Measurements from ENCODE around the gene ELL. TPM values are rescaled to one million over a fixed set of nuclear protein-coding genes. Genes with fewer than 3 reads are reported as not detected.

Gene ELL
- total RNA-seq, 1 donor from 2014 or later: 23.6 TPM

DNA sequence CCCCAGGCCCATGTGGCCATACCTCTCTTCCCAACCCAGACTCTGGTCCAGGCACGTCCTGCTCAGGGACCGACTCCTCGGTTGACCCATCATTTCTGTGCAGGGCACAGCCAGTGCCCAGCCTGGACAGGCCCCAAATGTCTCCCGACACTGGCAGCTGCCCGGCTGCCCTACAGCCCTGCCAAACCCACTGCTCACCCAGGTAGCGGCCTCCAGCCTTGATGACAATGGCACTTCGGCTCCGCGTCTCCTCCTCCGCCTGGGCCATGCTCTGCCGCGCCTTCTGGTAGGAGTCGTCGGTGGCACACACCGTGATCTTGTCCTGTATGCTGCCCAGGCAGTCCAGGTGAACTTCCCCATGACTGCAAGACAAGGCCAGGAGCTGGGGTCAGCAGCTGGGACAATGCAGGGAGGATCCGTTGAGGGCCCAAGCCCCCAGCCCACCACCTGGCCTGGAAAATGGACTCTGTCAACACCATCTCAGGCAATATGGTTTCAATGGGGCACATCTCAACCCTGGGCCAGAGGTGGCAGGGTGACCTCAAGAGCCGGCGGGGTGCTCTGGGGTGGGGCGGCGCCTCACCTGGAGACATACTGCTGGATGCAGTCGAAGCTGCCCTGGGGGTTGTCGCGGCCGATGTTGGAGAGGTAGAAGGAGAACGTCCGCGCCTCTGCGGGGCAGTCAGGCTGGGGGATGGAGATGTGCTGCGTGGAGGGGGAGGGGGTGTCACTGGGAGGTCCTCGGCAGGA lies 56.5 kb downstream of the ELL start:
- Mint-ChIP-seq H3K4me1 (ENCODE audit: low read depth) (peaks cover 17% of the 10 kb centered on the region), H3K27ac (no peak overlapping the region), H3K4me3 (no peak overlapping the region), H3K27me3 (ENCODE audit: insufficient read depth) (no peaks in the 10 kb centered on the region), H3K36me3 (ENCODE audit: low read depth) (peaks cover 14% of the 10 kb centered on the region), H3K9me3 (no peaks in the 10 kb centered on the region)
- DNase-seq (ENCODE audit: low spot score): no peak
- intact Hi-C loops (cut with micrococcal nuclease): loop anchor here (5.0 kb wide), 1 partner anchor 107 kb away; the partner anchor contains the start of gene UBA52

- Mint-ChIP-seq H3K9me3 (no peaks in the 10 kb centered on the region), H3K4me1 (ENCODE audit: low read depth) (peaks cover 17% of the 10 kb centered on the region), H3K27ac (peak overlapping the region; percentile 34), H3K4me3 (no peak overlapping the region), H3K27me3 (ENCODE audit: insufficient read depth) (no peaks in the 10 kb centered on the region), H3K36me3 (ENCODE audit: low read depth) (peaks cover 14% of the 10 kb centered on the region)
- intact Hi-C loops (cut with micrococcal nuclease): loop anchor here (5.0 kb wide), 1 partner anchor 108 kb away; the partner anchor contains the start of gene UBA52
- no peak for DNase-seq (ENCODE audit: low spot score)
Observed at GRCh38 chr19:18464646-18465045, 57.2 kb downstream of the ELL start.

DNA sequence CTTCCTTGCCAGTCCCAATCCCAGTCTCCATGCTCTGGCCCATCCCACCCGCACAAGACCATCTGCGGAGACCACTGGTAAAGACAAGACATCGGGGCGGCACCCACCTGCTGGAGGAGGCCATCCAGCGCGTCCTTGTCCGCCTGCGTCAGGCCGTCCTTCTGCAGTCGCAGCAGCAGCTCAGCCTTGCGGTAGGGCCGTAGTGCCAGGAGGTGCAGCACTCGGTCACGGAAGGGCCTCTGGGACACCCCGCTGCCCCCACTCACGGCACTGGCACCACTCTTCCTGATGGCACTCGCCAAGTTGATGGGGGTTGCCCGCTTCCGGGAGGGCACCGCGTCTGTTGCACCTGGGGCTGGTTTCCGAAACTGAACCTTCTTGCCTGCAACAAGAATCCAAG lies 60.4 kb downstream of the ELL start:
- Mint-ChIP-seq H3K4me1 (ENCODE audit: low read depth) (peaks cover 11% of the 10 kb centered on the region), H3K4me3 (no peak overlapping the region), H3K9me3 (no peaks in the 10 kb centered on the region), H3K27me3 (ENCODE audit: insufficient read depth) (no peaks in the 10 kb centered on the region), H3K27ac (no peak overlapping the region), H3K36me3 (ENCODE audit: low read depth) (peaks cover 14% of the 10 kb centered on the region)
- intact Hi-C loops (cut with micrococcal nuclease): no loop called here
- no peak for DNase-seq (ENCODE audit: low spot score)

DNA sequence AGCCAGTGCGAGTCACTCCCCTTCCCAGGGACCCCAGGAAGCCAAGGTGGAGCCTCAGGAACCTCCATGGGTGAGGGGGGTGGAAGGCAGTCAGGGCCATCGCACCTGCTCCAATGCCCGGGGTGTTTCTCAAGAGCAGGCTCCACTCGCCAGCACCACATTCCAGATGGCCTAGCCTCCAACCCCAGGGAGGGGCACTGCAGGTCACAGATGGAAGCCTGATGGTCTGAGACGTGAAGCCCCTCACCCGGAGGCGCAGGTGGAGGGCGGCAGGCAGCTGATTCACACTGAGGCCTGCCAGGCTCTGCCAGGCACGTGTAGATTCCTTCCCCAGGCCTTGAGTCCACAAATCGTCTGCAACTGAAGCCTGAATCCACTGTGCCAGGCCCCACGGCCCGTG lies 61.0 kb downstream of the ELL start:
- Mint-ChIP-seq H3K27me3 (ENCODE audit: insufficient read depth) (no peaks in the 10 kb centered on the region), H3K4me1 (ENCODE audit: low read depth) (peaks cover 11% of the 10 kb centered on the region), H3K36me3 (ENCODE audit: low read depth) (peaks cover 17% of the 10 kb centered on the region), H3K4me3 (no peak overlapping the region), H3K27ac (no peak overlapping the region), H3K9me3 (no peaks in the 10 kb centered on the region)
- no peak for DNase-seq (ENCODE audit: low spot score)
- intact Hi-C loops (cut with micrococcal nuclease): no loop called here

- Mint-ChIP-seq H3K9me3 (no peaks in the 10 kb centered on the region), H3K27me3 (ENCODE audit: insufficient read depth) (no peaks in the 10 kb centered on the region), H3K27ac (no peak overlapping the region), H3K4me3 (no peak overlapping the region), H3K4me1 (ENCODE audit: low read depth) (no peaks in the 10 kb centered on the region), H3K36me3 (ENCODE audit: low read depth) (peaks cover 16% of the 10 kb centered on the region)
- intact Hi-C loops (cut with micrococcal nuclease): no loop called here
- no peak for DNase-seq (ENCODE audit: low spot score)
Observed at GRCh38 chr19:18457483-18458331, 64.2 kb downstream of the ELL start.

DNA sequence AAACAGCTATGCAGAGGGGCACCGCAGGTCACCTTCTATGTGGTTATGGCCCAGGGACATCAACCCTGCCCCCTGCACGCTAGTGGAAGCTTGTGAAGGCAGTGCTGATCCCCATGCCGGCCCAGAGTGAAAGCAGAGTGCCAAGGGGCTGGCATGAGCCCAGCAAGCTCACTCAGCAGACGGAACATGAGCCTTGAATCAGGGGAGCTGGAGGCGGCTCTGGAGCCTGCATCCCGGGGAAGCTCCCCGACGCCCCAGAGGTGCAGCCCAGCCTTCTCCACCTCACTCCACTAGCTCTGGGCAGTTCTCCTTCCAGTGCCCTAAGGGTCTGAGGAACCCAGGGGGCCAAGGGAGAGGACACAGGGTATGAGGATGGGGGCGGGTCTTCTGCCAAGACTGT lies 64.9 kb downstream of the ELL start:
- no peak for DNase-seq (ENCODE audit: low spot score)
- Mint-ChIP-seq H3K4me1 (ENCODE audit: low read depth) (no peaks in the 10 kb centered on the region), H3K4me3 (no peak overlapping the region), H3K36me3 (ENCODE audit: low read depth) (peaks cover 16% of the 10 kb centered on the region), H3K9me3 (no peaks in the 10 kb centered on the region), H3K27me3 (ENCODE audit: insufficient read depth) (no peaks in the 10 kb centered on the region), H3K27ac (no peak overlapping the region)
- intact Hi-C loops (cut with micrococcal nuclease): no loop called here

DNA sequence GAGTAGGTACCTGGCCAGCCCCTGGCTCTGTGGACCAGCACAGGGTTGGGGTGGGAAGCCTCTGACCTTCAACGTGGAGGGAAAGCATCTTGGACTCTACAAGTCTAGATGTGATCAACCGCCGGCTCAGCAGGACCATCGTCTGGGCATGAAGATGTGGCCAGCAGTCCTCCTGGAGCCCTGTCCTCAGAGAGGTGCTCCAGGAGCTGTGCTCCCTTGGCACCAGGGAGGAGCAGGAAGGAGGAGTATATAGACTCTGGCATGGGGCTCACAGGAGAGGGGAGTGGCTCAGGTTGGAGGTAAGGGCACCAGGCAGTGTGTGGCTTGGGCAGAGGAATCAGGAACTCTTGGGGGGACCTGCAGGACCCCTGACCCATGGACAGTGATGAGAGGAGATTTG lies 65.6 kb downstream of the ELL start:
- no peak for DNase-seq (ENCODE audit: low spot score)
- no peaks in the 10 kb centered on the region for H3K27me3 Mint-ChIP-seq (ENCODE audit: insufficient read depth)
- intact Hi-C loops (cut with micrococcal nuclease): no loop called here
- no peaks in the 10 kb centered on the region for H3K4me1 Mint-ChIP-seq (ENCODE audit: low read depth)
- H3K27ac Mint-ChIP-seq: no peak overlapping the region
- H3K4me3 Mint-ChIP-seq: no peak overlapping the region
- H3K9me3 Mint-ChIP-seq: no peaks in the 10 kb centered on the region
- H3K36me3 Mint-ChIP-seq (ENCODE audit: low read depth): peaks cover 9% of the 10 kb centered on the region

DNA sequence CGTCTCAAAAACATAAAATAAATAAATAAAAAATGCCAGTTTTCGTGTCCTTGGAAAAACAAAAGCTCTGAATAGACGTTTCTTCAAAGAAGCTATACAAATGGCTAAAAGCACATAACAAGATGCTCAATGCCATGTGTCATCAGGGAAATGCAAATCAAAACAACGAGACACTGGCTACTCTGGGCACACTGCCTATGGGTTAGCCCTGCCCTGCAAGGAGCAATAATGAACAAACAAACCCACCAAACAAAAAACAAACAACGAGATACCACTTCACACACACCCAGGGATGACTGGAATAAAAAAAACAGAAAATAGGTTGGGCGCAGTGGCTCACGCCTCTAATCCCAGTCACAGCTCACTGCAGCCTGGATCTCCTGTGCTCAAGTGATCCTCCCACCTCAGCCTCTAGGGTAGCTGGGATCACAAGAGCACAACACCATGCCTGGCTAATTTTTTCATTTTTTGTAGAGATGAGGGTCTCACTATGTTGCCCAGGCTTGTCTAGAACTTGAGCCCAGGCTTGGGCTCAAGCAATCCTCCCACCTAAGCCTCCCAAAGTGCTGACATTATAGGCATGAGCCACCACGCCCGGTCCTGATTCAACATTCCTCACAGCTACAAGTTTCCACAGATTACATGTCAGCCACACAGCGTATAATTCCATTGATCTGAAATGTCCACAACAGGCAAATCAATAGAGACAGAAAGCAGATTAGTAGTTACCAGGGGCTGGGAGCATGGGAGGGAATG lies 68.4 kb downstream of the ELL start:
- H3K27ac Mint-ChIP-seq: no peak overlapping the region
- H3K9me3 Mint-ChIP-seq: no peaks in the 10 kb centered on the region
- H3K36me3 Mint-ChIP-seq (ENCODE audit: low read depth): peaks cover 16% of the 10 kb centered on the region
- intact Hi-C loops (cut with micrococcal nuclease): no loop called here
- H3K4me1 Mint-ChIP-seq (ENCODE audit: low read depth): no peaks in the 10 kb centered on the region
- no peaks in the 10 kb centered on the region for H3K27me3 Mint-ChIP-seq (ENCODE audit: insufficient read depth)
- no peak overlapping the region for H3K4me3 Mint-ChIP-seq
- no peak for DNase-seq (ENCODE audit: low spot score)

GRCh38 chr19:18452386-18452785 lies 69.5 kb downstream of the ELL start:
- Mint-ChIP-seq H3K36me3 (ENCODE audit: low read depth) (peaks cover 19% of the 10 kb centered on the region), H3K27me3 (ENCODE audit: insufficient read depth) (no peaks in the 10 kb centered on the region), H3K4me3 (no peak overlapping the region), H3K27ac (no peak overlapping the region), H3K9me3 (no peaks in the 10 kb centered on the region), H3K4me1 (ENCODE audit: low read depth) (no peaks in the 10 kb centered on the region)
- DNase-seq (ENCODE audit: low spot score): no peak
- intact Hi-C loops (cut with micrococcal nuclease): no loop called here

DNA sequence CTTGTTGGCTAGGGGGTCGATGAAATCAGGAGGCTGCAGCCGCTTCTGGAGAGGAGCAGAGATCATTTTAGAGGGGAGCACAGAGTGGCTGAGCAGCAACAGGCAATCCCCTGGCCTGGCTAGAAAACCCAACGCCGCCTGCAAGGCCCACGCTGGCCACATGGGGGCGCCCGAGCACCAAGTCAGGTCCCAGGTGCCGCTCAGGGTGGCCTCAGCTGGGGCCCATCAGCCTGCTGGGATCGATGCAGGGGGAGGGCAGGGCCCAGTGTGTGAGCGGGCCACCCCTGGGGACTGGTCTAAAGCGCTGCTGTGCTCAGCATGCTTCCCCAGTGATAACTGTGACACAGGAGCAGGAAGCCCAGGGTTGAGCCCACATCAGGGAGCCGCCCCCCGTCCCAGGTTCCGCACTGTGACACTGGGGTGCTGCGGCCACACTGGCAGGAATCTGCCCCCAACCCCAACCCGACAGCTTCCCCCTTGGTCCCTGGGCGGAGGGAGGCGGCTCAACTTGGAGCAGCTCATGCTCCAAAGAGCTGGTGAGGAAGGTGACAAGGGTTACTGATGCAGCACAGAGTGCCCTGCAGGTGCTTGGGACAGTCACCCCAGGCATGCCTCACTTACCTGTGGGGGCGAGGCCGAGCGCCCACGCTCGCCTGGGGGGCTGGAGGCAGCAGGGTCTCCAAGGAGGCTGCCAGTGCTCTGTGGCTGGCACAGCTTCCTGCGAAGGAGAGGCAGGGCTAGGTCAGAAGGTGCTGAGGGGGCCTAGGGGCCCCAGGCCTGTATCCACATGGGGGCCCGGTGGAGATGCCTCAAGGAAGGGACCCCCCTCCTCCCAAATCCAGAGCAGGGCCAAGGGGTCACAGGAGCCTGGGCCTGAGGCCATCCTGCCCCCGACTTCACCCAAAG lies 70.7 kb downstream of the ELL start:
- Mint-ChIP-seq H3K9me3 (no peaks in the 10 kb centered on the region), H3K4me1 (ENCODE audit: low read depth) (no peaks in the 10 kb centered on the region), H3K36me3 (ENCODE audit: low read depth) (peaks cover 21% of the 10 kb centered on the region), H3K27me3 (ENCODE audit: insufficient read depth) (no peaks in the 10 kb centered on the region), H3K4me3 (no peak overlapping the region), H3K27ac (no peak overlapping the region)
- DNase-seq (ENCODE audit: low spot score): peak; percentile 78
- intact Hi-C loops (cut with micrococcal nuclease): loop anchor here (1.0 kb wide), 2 partner anchors 28 to 71 kb away; partner anchors contain the start of gene ELL

DNA sequence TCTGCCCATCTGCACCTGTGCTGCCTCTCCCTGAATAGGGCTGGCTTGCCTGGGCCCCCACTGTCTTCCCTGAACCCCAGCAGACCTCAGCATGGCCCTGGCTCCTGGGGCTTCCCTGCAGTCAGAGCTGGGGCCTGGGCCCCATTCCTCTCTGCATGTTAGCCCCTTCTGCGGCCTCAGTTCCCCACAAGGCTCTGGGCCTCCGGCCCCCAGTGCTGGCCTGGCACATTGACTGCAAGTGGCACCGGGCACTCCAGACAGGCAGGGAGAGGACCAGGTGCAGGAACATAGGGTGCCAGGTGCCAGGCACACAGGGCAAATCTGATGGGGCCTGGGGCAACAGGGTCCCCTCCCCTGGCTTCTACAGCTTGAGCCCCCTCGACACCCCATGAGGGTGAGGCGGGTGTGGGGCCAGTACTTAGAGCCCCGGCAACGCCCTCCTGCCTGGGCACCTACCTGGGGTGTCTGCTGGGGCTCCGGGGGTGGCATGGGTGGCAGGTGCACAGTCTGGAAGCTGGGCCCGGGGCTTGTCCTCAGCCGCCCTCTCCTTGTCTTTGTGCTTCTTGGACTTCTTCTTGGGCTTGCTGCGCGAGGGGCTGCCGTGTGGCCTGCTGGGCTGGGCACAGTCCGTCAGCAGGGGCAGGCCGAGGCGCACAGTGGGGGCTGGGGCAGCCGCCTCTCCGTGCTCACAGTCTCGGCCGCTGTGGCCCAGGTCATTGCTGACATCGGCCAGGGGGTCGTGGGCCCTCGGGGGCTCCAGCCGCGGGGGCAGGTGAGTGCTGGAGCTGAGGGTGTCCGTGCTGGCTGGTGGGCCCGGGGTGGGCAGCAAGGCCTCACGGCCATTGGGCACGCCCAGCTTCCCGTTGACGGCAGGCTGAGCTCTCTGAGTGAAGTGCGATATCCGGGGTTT lies 71.6 kb downstream of the ELL start:
- intact Hi-C loops (cut with micrococcal nuclease): no loop called here
- H3K27ac Mint-ChIP-seq: no peak overlapping the region

More for the DNA sequence above, 71.6 kb downstream of the ELL start:
- H3K4me1 Mint-ChIP-seq (ENCODE audit: low read depth): no peaks in the 10 kb centered on the region
- DNase-seq (ENCODE audit: low spot score): no peak
- no peak overlapping the region for H3K4me3 Mint-ChIP-seq
- H3K9me3 Mint-ChIP-seq: no peaks in the 10 kb centered on the region
- no peaks in the 10 kb centered on the region for H3K27me3 Mint-ChIP-seq (ENCODE audit: insufficient read depth)
- peaks cover 18% of the 10 kb centered on the region for H3K36me3 Mint-ChIP-seq (ENCODE audit: low read depth)

All from activated T-helper 1 cell treated with anti-CD3 and anti-CD28 coated beads, Interleukin-12 subunit alpha, Interleukin-12 subunit beta, Interleukin-2, Interleukin-4 antibody, amounts not matched to agents 30 ng/mL and 10 ng/mL and 1 ng/mL, durations not matched to agents 14 hours and 24 hours and 36 hours (primary cell).